ENCODE results near the gene BLM. TPM values are rescaled to one million over a fixed set of nuclear protein-coding genes. Genes with fewer than 3 reads are reported as not detected.
A peak's percentile ranks its signal among the peaks of the same experiment; 100 is the strongest.

The BLM gene
- total RNA-seq, 2 donors from 2014 or later, result 49.6 to 58.7 TPM

DNA sequence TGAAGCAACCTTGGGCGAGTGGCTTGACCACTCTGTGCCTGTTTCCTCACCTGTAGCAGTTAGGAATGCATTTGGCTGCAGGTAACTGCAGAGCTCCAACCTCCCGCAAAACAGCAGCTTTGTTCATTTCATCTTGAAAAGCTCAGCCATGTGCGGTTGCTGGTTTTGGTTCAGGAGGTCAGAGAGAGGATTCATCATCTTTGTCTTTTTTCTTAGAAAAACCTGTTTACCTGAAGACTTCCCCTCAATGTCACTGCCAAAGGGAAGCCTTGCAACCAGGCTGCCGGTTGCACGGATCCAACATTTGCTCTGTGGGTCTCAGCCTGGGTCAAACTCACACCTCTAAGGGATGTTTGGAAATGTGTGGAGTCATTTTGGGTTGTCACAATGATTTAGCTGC is 134.8 kb downstream of the BLM start:
- DNase-seq (ENCODE audit: low spot score), result no peak
- H3K9me3 Mint-ChIP-seq, result peaks cover 3% of the 10 kb centered on the region
- H3K4me3 Mint-ChIP-seq, result peak overlapping the region; percentile 90
- peak; percentile 1 to 2 for ATAC-seq
- peaks cover 54 to 57% of the 10 kb centered on the region in 2 donors for H3K4me1 Mint-ChIP-seq (ENCODE audit: low read depth in 2 of 2)
- peak overlapping the region; percentile 92 to 98 for H3K27ac Mint-ChIP-seq
- peaks cover 10% of the 10 kb centered on the region for H3K36me3 Mint-ChIP-seq
- no peaks in the 10 kb centered on the region for H3K27me3 Mint-ChIP-seq

- DNase-seq (ENCODE audit: low spot score), result no peak
- Mint-ChIP-seq H3K27me3 (no peaks in the 10 kb centered on the region), H3K9me3 (peaks cover 7% of the 10 kb centered on the region), H3K4me1 (ENCODE audit: low read depth in 2 of 2) (peaks cover 71 to 77% of the 10 kb centered on the region in 2 donors), H3K36me3 (peaks cover 10% of the 10 kb centered on the region), H3K4me3 (peak overlapping the region; percentile 39), H3K27ac (peak overlapping the region; percentile 92 to 98)
- no peak for ATAC-seq
These were observed 138.0 kb downstream of the BLM start for GRCh38 chr15:90855139-90855538.

DNA sequence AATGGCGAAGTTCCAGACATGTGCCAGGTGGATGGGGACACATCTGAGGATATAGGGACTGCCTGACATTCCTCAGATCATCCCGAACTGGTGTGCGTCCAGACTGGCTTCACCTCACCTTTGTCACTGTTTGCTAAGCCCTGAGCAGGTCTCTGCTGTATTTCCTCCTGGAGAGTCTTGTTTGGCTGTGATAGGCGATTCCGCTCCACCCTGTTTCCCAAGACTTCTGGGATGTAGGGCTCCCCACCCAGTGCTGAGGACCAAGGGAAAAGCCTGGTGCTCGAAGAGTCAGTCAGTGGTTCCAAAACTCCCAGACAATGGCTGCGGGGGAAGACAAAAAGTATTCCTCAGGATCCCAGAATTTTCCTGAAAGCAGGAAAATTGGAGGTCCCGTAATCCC is 140.2 kb downstream of the BLM start:
- Mint-ChIP-seq H3K27ac (peak overlapping the region; percentile 92 to 98), H3K27me3 (no peaks in the 10 kb centered on the region), H3K4me3 (peak overlapping the region; percentile 78), H3K4me1 (ENCODE audit: low read depth in 2 of 2) (peaks cover 63 to 71% of the 10 kb centered on the region in 2 donors), H3K36me3 (peaks cover 10% of the 10 kb centered on the region), H3K9me3 (peaks cover 4% of the 10 kb centered on the region)
- ATAC-seq (no peak), DNase-seq (ENCODE audit: low spot score) (no peak)

- Mint-ChIP-seq H3K9me3 (peaks cover 4% of the 10 kb centered on the region), H3K4me1 (ENCODE audit: low read depth in 2 of 2) (peaks cover 58 to 68% of the 10 kb centered on the region in 2 donors), H3K27me3 (no peaks in the 10 kb centered on the region), H3K27ac (peak overlapping the region; percentile 92 to 98), H3K4me3 (peak overlapping the region; percentile 78), H3K36me3 (peaks cover 8% of the 10 kb centered on the region)
- ATAC-seq (peak in 1 of 2 donors; percentile 21), DNase-seq (ENCODE audit: low spot score) (no peak)
These were observed 140.8 kb downstream of the BLM start for GRCh38 chr15:90857883-90858443.

DNA sequence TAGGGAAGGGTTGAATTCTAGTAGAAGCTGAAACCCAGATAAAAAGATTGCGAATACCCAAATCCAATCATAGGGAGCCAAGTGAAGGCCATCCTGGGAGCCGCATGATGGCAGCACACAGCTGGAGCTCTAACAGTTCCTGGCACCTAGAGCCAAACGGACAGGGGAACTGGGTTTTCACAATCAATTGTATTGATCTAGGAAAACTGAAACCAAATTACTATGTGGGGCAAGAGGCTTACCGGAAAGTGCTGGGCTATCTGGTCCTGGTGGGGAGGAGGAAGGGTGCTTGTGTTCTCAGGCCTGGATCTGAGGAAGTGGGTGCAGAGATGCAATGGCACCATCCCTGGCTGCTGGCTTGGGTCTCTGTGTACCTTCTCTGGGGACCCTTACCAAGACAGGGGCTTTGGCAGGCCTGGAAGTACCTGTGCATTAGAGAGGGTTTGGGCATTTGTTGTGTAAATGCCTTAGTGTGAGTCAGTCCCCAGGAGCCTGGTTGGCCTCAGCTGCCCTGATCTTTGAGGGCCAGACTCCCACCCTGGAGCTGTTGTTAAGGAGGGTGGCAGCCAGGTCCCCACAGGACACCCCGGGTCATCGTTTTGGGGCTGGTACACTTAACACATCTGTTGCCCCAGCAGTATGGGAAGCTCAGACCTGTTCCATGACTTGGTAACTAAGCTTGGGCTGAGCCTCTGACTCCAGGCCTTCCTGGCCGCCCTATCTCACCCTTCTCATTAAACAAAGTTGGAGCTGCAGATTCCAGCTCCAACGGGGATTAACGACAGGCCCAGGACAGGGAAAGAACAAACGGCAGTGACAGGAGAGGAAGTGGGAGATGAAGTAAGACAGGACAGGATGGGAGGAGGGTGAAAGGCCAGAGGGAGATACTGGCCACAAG is 142.3 kb downstream of the BLM start:
- Mint-ChIP-seq H3K4me1 (ENCODE audit: low read depth in 2 of 2) (peaks cover 62 to 68% of the 10 kb centered on the region in 2 donors), H3K27ac (peak overlapping the region; percentile 92 to 93), H3K36me3 (peaks cover 2% of the 10 kb centered on the region), H3K27me3 (no peaks in the 10 kb centered on the region), H3K9me3 (peaks cover 4% of the 10 kb centered on the region), H3K4me3 (peak overlapping the region; percentile 76)
- DNase-seq (ENCODE audit: low spot score) (no peak), ATAC-seq (peak in 1 of 2 donors; percentile 20)

DNA sequence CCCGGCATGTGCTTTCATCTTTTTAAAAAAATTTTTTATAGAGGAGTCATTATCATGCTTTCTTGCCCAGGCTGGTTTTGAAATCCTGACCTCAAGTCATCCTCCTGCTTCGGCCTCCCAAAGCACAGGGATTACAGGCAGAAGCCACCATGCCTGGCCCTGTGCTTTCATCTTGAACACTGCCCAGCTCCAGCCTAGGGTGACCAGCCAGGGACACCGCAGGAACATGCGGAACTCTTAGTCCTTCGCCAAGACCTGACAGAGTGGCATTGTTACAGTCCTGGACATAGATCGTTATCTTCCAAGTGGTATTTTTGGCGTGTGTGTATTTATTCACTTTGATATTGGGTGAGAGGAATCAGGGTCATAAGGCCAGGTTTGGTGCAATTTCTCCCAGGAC is 143.3 kb downstream of the BLM start:
- Mint-ChIP-seq H3K9me3 (peaks cover 4% of the 10 kb centered on the region), H3K36me3 (no peaks in the 10 kb centered on the region), H3K27ac (peak overlapping the region; percentile 92 to 93), H3K27me3 (no peaks in the 10 kb centered on the region), H3K4me1 (ENCODE audit: low read depth in 2 of 2) (peaks cover 52 to 58% of the 10 kb centered on the region in 2 donors), H3K4me3 (peak overlapping the region; percentile 25)
- DNase-seq (ENCODE audit: low spot score), result no peak
- no peak for ATAC-seq

- ATAC-seq (peak in 1 of 2 donors; percentile 45), DNase-seq (ENCODE audit: low spot score) (no peak)
- H3K27me3 Mint-ChIP-seq, result no peaks in the 10 kb centered on the region
- H3K4me3 Mint-ChIP-seq, result peak overlapping the region; percentile 36
- H3K36me3 Mint-ChIP-seq, result no peaks in the 10 kb centered on the region
- peak overlapping the region; percentile 92 to 93 for H3K27ac Mint-ChIP-seq
- peaks cover 56 to 58% of the 10 kb centered on the region in 2 donors for H3K4me1 Mint-ChIP-seq (ENCODE audit: low read depth in 2 of 2)
- peaks cover 4% of the 10 kb centered on the region for H3K9me3 Mint-ChIP-seq
These were observed 144.0 kb downstream of the BLM start for GRCh38 chr15:90860942-90861675.

DNA sequence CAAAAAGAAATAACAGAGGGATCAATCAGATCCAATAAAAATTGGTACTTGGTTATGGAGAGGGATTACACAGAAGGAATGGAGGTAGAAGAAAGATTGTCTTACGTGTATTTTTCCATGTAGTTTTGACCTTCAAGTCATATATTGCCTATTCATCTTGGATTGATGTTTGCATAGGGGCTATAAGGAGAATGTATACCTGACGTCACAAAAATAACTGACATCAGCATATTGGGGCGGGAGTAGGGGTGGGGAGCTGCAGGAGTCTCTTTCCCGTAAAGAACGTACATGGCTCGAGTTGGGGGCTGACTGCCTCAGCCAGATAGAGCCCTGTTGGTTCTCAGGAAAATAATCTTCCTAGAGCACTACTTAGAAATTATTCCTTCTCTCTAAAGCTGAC is 145.3 kb downstream of the BLM start:
- Mint-ChIP-seq H3K27me3 (no peaks in the 10 kb centered on the region), H3K36me3 (no peaks in the 10 kb centered on the region), H3K4me3 (peak overlapping the region; percentile 23), H3K4me1 (ENCODE audit: low read depth in 2 of 2) (peaks cover 50 to 56% of the 10 kb centered on the region in 2 donors), H3K27ac (peak overlapping the region; percentile 92 to 93), H3K9me3 (peaks cover 4% of the 10 kb centered on the region)
- ATAC-seq (no peak), DNase-seq (ENCODE audit: low spot score) (no peak)

GRCh38 chr15:90862964-90863778 is 146.0 kb downstream of the BLM start:
- Mint-ChIP-seq H3K36me3 (no peaks in the 10 kb centered on the region), H3K27me3 (no peaks in the 10 kb centered on the region), H3K4me3 (peak overlapping the region; percentile 49), H3K9me3 (no peaks in the 10 kb centered on the region), H3K4me1 (ENCODE audit: low read depth in 2 of 2) (peaks cover 50 to 54% of the 10 kb centered on the region in 2 donors), H3K27ac (peak overlapping the region; percentile 92 to 93)
- DNase-seq (ENCODE audit: low spot score) (no peak), ATAC-seq (peak; percentile 59 to 67)

- Mint-ChIP-seq H3K36me3 (no peaks in the 10 kb centered on the region), H3K4me1 (ENCODE audit: low read depth in 2 of 2) (peaks cover 57 to 62% of the 10 kb centered on the region in 2 donors), H3K27me3 (no peaks in the 10 kb centered on the region)
These were observed 146.8 kb downstream of the BLM start for GRCh38 chr15:90863987-90864386.

DNA sequence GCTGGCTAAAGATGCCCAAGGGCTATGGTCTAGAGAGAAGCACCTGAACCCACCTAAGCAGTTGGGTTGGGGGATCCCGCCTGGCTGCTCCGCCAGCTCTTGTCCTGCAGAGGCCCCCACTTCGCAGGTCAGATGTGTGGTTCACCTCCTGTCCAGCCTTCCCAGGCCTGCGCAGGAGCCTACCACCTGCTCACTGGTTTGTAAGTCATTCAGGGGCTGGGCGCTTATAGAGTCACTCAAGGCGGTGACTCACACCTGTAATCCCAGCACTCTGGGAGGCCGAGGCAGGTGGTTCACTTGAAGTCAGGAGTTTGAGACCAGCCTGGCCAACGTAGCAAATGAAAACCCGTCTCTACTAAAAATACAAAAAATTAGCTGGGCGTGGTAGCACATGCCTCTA is 147.4 kb downstream of the BLM start:
- Mint-ChIP-seq H3K9me3 (no peaks in the 10 kb centered on the region), H3K27ac (peak overlapping the region in 1 of 2 donors; percentile 92), H3K27me3 (no peaks in the 10 kb centered on the region), H3K36me3 (no peaks in the 10 kb centered on the region), H3K4me3 (no peak overlapping the region), H3K4me1 (ENCODE audit: low read depth in 2 of 2) (peaks cover 57 to 62% of the 10 kb centered on the region in 2 donors)
- DNase-seq (ENCODE audit: low spot score) (no peak), ATAC-seq (no peak)

More at GRCh38 chr15:90863987-90864386, 146.8 kb downstream of the BLM start:
- H3K4me3 Mint-ChIP-seq, result no peak overlapping the region
- no peak for ATAC-seq
- DNase-seq (ENCODE audit: low spot score), result no peak
- peak overlapping the region; percentile 92 to 93 for H3K27ac Mint-ChIP-seq
- no peaks in the 10 kb centered on the region for H3K9me3 Mint-ChIP-seq

- peaks cover 61 to 66% of the 10 kb centered on the region in 2 donors for H3K4me1 Mint-ChIP-seq (ENCODE audit: low read depth in 2 of 2)
- DNase-seq (ENCODE audit: low spot score) (no peak), ATAC-seq (no peak)
- no peak overlapping the region for H3K4me3 Mint-ChIP-seq
- H3K27ac Mint-ChIP-seq, result peak overlapping the region; percentile 99 to 100
- no peaks in the 10 kb centered on the region for H3K27me3 Mint-ChIP-seq
- H3K9me3 Mint-ChIP-seq, result no peaks in the 10 kb centered on the region
- H3K36me3 Mint-ChIP-seq, result peaks cover 3% of the 10 kb centered on the region
These were observed 148.6 kb downstream of the BLM start for GRCh38 chr15:90865702-90866101.

Measured in natural killer cell treated with Interleukin-12 subunit alpha and Interleukin-12 subunit beta and Interleukin-15 and Interleukin-18, amount 100 ng/mL, for 72 hours (primary cell).